C4-2B (cell line): ENCODE measurements around the gene TBC1D20.

Source experiments
- ZFX ChIP-seq: fragments of 450-650 bp; IDR thresholded peaks from 2 replicates; pipeline ENCODE4 v1.6.1; 2017
- TF ChIP-seq, protein P1 (sequence below): fragments of 450-650 bp; conservative IDR thresholded peaks from 2 replicates; pipeline ENCODE4 v1.5.1; 2017; ENCODE audit warnings: mild to moderate bottlenecking

- TF ChIP-seq, protein P1, sequence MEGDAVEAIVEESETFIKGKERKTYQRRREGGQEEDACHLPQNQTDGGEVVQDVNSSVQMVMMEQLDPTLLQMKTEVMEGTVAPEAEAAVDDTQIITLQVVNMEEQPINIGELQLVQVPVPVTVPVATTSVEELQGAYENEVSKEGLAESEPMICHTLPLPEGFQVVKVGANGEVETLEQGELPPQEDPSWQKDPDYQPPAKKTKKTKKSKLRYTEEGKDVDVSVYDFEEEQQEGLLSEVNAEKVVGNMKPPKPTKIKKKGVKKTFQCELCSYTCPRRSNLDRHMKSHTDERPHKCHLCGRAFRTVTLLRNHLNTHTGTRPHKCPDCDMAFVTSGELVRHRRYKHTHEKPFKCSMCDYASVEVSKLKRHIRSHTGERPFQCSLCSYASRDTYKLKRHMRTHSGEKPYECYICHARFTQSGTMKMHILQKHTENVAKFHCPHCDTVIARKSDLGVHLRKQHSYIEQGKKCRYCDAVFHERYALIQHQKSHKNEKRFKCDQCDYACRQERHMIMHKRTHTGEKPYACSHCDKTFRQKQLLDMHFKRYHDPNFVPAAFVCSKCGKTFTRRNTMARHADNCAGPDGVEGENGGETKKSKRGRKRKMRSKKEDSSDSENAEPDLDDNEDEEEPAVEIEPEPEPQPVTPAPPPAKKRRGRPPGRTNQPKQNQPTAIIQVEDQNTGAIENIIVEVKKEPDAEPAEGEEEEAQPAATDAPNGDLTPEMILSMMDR = no peak
- no peak for TF ChIP-seq ZFX
These were observed 28.1 kb downstream of the TBC1D20 start for GRCh38 chr20:434221-434620.
